H9 (cell line): ENCODE data around the gene ADRB1. TPM values are rescaled to one million over a fixed set of nuclear protein-coding genes. Genes with fewer than 3 reads are reported as not detected.

Source experiments
- DNase-seq: peaks from one replicate; pipeline ENCODE4 v3.0.0-alpha.2; 2017
- H2AFZ ChIP-seq: one replicate; pipeline ENCODE4 v1.6.1; 2013; ENCODE audit warnings: mild to moderate bottlenecking, low read length, control low read depth, moderate library complexity
- H2AK5ac ChIP-seq: 2 replicates; pipeline ENCODE4 v1.6.1; 2013; ENCODE audit warnings: low read length, control low read depth, mixed read lengths; ENCODE audit not compliant: insufficient read length
- H2BK120ac ChIP-seq: one replicate; pipeline ENCODE4 v1.6.1; 2013; ENCODE audit warnings: low read depth, mild to moderate bottlenecking, low read length, control low read depth, inconsistent platforms; ENCODE audit not compliant: poor library complexity, severe bottlenecking
- H2BK12ac ChIP-seq: 2 replicates; pipeline ENCODE4 v1.6.1; 2013; ENCODE audit warnings: low read length, control low read depth, mixed read lengths, low read depth; ENCODE audit not compliant: insufficient read length
- H2BK15ac ChIP-seq: 2 replicates; pipeline ENCODE4 v1.6.1; 2013; ENCODE audit warnings: low read depth, low read length, control low read depth
- H2BK20ac ChIP-seq: one replicate; pipeline ENCODE4 v1.6.1; 2013; ENCODE audit warnings: low read depth, mild to moderate bottlenecking, low read length, control low read depth, inconsistent platforms; ENCODE audit not compliant: poor library complexity, severe bottlenecking
- H2BK5ac ChIP-seq: 2 replicates; pipeline ENCODE4 v1.6.1; 2013; ENCODE audit warnings: low read length, control low read depth, mixed read lengths; ENCODE audit not compliant: insufficient read length
- H3K14ac ChIP-seq: 2 replicates; pipeline ENCODE4 v1.6.1; 2013; ENCODE audit warnings: low read length, control low read depth; ENCODE audit not compliant: insufficient read depth
- H3K18ac ChIP-seq: 2 replicates; pipeline ENCODE4 v1.6.1; 2013; ENCODE audit warnings: low read depth, mild to moderate bottlenecking, mixed read lengths, low read length, control low read depth; ENCODE audit not compliant: insufficient read length
- H3K23ac ChIP-seq: 2 replicates; pipeline ENCODE4 v1.6.1; 2013; ENCODE audit warnings: low read length, control low read depth, mixed read lengths, low read depth; ENCODE audit not compliant: insufficient read length
- H3K23me2 ChIP-seq: 2 replicates; pipeline ENCODE4 v1.6.1; 2013; ENCODE audit warnings: low read depth, mild to moderate bottlenecking, mixed read lengths, low read length, control low read depth; ENCODE audit not compliant: insufficient read length, poor library complexity, severe bottlenecking
- H3K27ac ChIP-seq: 2 replicates; pipeline ENCODE4 v1.5.1; 2013; ENCODE audit warnings: low read length, control low read depth, mixed read lengths, low read depth; ENCODE audit not compliant: insufficient read length
- H3K27me3 ChIP-seq: 2 replicates; pipeline ENCODE4 v1.6.1; 2013; ENCODE audit warnings: low read length, control low read depth, inconsistent platforms; ENCODE audit not compliant: insufficient read depth
- H3K4ac ChIP-seq: 2 replicates; pipeline ENCODE4 v1.6.1; 2013; ENCODE audit warnings: low read depth, mild to moderate bottlenecking, control low read depth, inconsistent platforms, low read length, moderate library complexity
- H3K4me1 ChIP-seq: 2 replicates; pipeline ENCODE4 v1.6.1; 2013; ENCODE audit warnings: low read length, control low read depth, inconsistent platforms; ENCODE audit not compliant: insufficient read depth
- H3K4me2 ChIP-seq: 2 replicates; pipeline ENCODE4 v1.6.1; 2013; ENCODE audit warnings: low read length, control low read depth, mixed read lengths; ENCODE audit not compliant: insufficient read length, insufficient read depth
- H3K56ac ChIP-seq: 2 replicates; pipeline ENCODE4 v1.6.1; 2013; ENCODE audit warnings: low read depth, mild to moderate bottlenecking, mixed read lengths, low read length, control low read depth; ENCODE audit not compliant: insufficient read length
- H3K79me1 ChIP-seq: 2 replicates; pipeline ENCODE4 v1.6.1; 2013; ENCODE audit warnings: low read depth, mild to moderate bottlenecking, moderate library complexity, low read length, control low read depth, inconsistent platforms; ENCODE audit not compliant: insufficient read depth, poor library complexity, severe bottlenecking
- H3K79me2 ChIP-seq: 2 replicates; pipeline ENCODE4 v1.6.1; 2013; ENCODE audit warnings: low read length, control low read depth, inconsistent platforms; ENCODE audit not compliant: insufficient read depth
- H3K9ac ChIP-seq: 2 replicates; pipeline ENCODE4 v1.6.1; 2013; ENCODE audit warnings: low read length, control low read depth, mixed read lengths; ENCODE audit not compliant: insufficient read length; ENCODE audit errors: extremely low read depth
- H3K9me3 ChIP-seq: one replicate; pipeline ENCODE4 v1.6.1; 2013; ENCODE audit warnings: low read depth, low read length, inconsistent platforms; ENCODE audit not compliant: control insufficient read depth
- H3T11ph ChIP-seq: one replicate; pipeline ENCODE4 v1.6.1; 2013; ENCODE audit warnings: mild to moderate bottlenecking, low read length, control low read depth, inconsistent platforms
- H4K20me1 ChIP-seq: one replicate; pipeline ENCODE4 v1.6.1; 2013; ENCODE audit not compliant: control insufficient read depth, insufficient read length, insufficient read depth
- H4K5ac ChIP-seq: 2 replicates; pipeline ENCODE4 v1.6.1; 2013; ENCODE audit warnings: low read depth, mild to moderate bottlenecking, mixed read lengths, low read length, control low read depth; ENCODE audit not compliant: insufficient read length
- H4K8ac ChIP-seq: replicated peaks from 2 replicates; pipeline ENCODE4 v1.6.1; 2013; ENCODE audit warnings: low read length, control low read depth, mixed read lengths, low read depth; ENCODE audit not compliant: insufficient read length
- H4K91ac ChIP-seq: 2 replicates; pipeline ENCODE4 v1.6.1; 2013; ENCODE audit warnings: low read depth, mild to moderate bottlenecking, moderate library complexity, mixed read lengths, low read length, control low read depth; ENCODE audit not compliant: insufficient read length
- H3K27ac Mint-ChIP-seq, 3 experiments: 2 replicates in 2 of 3; 3 replicates in 1 of 3; pipeline ENCODE4 v1.8.0; 2020 to 2021; ENCODE audit warnings: mixed read lengths in 3 of 3, mild to moderate bottlenecking in 1 of 3, moderate library complexity in 1 of 3
- H3K27me3 Mint-ChIP-seq: 2 replicates; pipeline ENCODE4 v1.8.0; 2021; ENCODE audit warnings: low read depth, mild to moderate bottlenecking, moderate library complexity, mixed read lengths
- H3K36me3 Mint-ChIP-seq, 3 experiments: 2 replicates in 2 of 3; 3 replicates in 1 of 3; pipeline ENCODE4 v1.8.0; 2020 to 2021; ENCODE audit warnings: low read depth in 3 of 3, mixed read lengths in 3 of 3; ENCODE audit not compliant: insufficient read depth in 1 of 3
- H3K4me1 Mint-ChIP-seq, 2 experiments: 2 replicates each; pipeline ENCODE4 v1.8.0; 2020; ENCODE audit warnings: mixed read lengths in 2 of 2
- H3K4me3 Mint-ChIP-seq, 2 experiments: 2 replicates in 1 of 2; 3 replicates in 1 of 2; pipeline ENCODE4 v1.8.0; 2020 to 2021; ENCODE audit warnings: mild to moderate bottlenecking in 2 of 2, mixed read lengths in 2 of 2, moderate library complexity in 1 of 2
- H3K9me3 Mint-ChIP-seq, 2 experiments: 2 replicates in 1 of 2; 3 replicates in 1 of 2; pipeline ENCODE4 v1.8.0; 2020; ENCODE audit warnings: mild to moderate bottlenecking in 2 of 2, mixed read lengths in 2 of 2, moderate library complexity in 1 of 2
- WGBS: extraction: QIAGEN DNeasy Blood & Tissue Kit; methylation state at CpG from one replicate; pipeline ENCODE4 v1.1.7; 2013; ENCODE audit warnings: missing lambda C conversion rate, low lambda C conversion rate, mixed read lengths; ENCODE audit not compliant: insufficient read length; ENCODE audit errors: extremely low coverage; 5-methylcytosine and 5-hydroxymethylcytosine counted together
- total RNA-seq: library from RNA; stranded (reverse); gene quantifications from 2 replicates; pipeline ENCODE4 v1.2.1, GENCODE V29; 2021
- TF ChIP-seq, protein P1 (sequence below): fragments of 200-600 bp; sonication (generic); conservative IDR thresholded peaks from 3 replicates; pipeline ENCODE4 v1.8.0; 2021; ENCODE audit warnings: antibody characterized with exemption, mild to moderate bottlenecking

ADRB1 gene
- total RNA-seq, 1 experiment from 2014 or later = 0.13 TPM

DNA sequence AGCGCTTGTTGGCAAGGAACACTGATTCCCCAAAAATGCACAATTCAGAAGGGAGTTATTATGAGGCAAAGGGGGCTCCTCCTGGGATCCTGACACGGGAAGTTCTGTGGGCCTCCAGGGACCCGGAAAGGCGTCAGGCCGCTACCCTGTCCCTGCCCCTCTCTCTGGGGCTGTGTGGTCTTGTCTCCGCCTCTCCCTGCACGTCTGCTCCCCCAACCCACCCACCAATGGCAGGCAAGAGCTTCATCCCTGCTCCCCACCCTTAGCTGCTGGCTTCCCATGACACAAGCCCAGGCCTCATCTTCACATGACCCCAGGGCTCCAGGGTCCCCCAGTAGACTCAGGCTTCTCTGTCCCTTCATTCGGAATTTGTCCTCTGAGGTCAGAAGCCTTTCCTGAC, 31.0 kb upstream of the ADRB1 start:
- Histone ChIP-seq H3K79me1 (no peaks in the 10 kb centered on the region), H3K4me2 (no peak overlapping the region), H3K14ac (no peak overlapping the region), H2BK5ac (no peak overlapping the region), H2AFZ (no peak overlapping the region), H4K5ac (no peak overlapping the region), H2AK5ac (no peak overlapping the region), H4K20me1 (no peaks in the 10 kb centered on the region), H4K91ac (no peak overlapping the region), H3K18ac (no peak overlapping the region), H3K56ac (no peak overlapping the region), H3K27ac (no peak overlapping the region), H2BK20ac (no peak overlapping the region), H2BK15ac (no peak overlapping the region), H3K23me2 (no peaks in the 10 kb centered on the region), H4K8ac (no peak overlapping the region), H3K9ac (no peak overlapping the region), H3K4ac (no peak overlapping the region), H3K9me3 (no peaks in the 10 kb centered on the region), H3T11ph (no peak overlapping the region), H3K4me1 (no peaks in the 10 kb centered on the region), H3K23ac (no peak overlapping the region), H2BK12ac (no peak overlapping the region), H2BK120ac (no peak overlapping the region), H3K79me2 (no peaks in the 10 kb centered on the region), H3K27me3 (no peaks in the 10 kb centered on the region)
- Mint-ChIP-seq H3K27ac (no peak overlapping the region), H3K27me3 (no peaks in the 10 kb centered on the region; the same call in 1 of the 2 replicates), H3K4me3 (no peak overlapping the region), H3K9me3 (peaks cover 10 to 11% of the 10 kb centered on the region in 2 experiments), H3K36me3 (peaks cover 0 to 7% (median 0%) of the 10 kb centered on the region in 3 experiments; a peak in 1 of 7 replicates), H3K4me1 (no peaks in the 10 kb centered on the region)
- DNase-seq = no peak
- no CpG with 5 or more reads among the region's 8 CpGs for WGBS
- TF ChIP-seq, protein P1, sequence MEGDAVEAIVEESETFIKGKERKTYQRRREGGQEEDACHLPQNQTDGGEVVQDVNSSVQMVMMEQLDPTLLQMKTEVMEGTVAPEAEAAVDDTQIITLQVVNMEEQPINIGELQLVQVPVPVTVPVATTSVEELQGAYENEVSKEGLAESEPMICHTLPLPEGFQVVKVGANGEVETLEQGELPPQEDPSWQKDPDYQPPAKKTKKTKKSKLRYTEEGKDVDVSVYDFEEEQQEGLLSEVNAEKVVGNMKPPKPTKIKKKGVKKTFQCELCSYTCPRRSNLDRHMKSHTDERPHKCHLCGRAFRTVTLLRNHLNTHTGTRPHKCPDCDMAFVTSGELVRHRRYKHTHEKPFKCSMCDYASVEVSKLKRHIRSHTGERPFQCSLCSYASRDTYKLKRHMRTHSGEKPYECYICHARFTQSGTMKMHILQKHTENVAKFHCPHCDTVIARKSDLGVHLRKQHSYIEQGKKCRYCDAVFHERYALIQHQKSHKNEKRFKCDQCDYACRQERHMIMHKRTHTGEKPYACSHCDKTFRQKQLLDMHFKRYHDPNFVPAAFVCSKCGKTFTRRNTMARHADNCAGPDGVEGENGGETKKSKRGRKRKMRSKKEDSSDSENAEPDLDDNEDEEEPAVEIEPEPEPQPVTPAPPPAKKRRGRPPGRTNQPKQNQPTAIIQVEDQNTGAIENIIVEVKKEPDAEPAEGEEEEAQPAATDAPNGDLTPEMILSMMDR = no peak
